ENCODE data around the gene DNM3. TPM values are rescaled to one million over a fixed set of nuclear protein-coding genes. Genes with fewer than 3 reads are reported as not detected.

Gene DNM3
- total RNA-seq, 6 donors from 2014 or later, result 7.1 to 30.4 (median 10.3) TPM

DNA sequence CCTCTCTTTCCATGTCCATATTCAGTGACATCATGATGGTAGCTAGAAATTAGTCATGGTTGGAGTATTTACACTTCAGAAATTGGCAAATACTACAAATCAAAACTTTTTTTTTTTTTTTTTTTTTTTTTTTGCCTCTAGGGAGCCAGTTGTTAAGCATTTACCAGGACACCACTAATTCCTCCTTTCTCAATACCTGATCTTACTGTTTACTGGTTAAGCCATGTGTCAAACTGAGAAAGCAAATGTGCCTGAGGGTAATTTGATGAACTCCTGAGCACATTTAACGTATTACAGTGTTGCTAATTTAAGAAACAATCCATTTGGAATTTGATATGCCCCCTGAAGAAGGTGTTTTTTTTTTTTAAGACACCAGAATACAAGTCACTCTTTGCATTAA lies 94.4 kb downstream of the DNM3 start:
- TF ChIP-seq POLR2A (IDR thresholded peaks at IDR 0.05) (no peak), CTCF (IDR thresholded peaks at IDR 0.05) (no peak), EP300 (IDR thresholded peaks at IDR 0.05) (no peak), POLR2AphosphoS5 (IDR thresholded peaks at IDR 0.05) (no peak)
- no peak for ATAC-seq (ENCODE audit: low FRiP score in 2 of 2)

DNA sequence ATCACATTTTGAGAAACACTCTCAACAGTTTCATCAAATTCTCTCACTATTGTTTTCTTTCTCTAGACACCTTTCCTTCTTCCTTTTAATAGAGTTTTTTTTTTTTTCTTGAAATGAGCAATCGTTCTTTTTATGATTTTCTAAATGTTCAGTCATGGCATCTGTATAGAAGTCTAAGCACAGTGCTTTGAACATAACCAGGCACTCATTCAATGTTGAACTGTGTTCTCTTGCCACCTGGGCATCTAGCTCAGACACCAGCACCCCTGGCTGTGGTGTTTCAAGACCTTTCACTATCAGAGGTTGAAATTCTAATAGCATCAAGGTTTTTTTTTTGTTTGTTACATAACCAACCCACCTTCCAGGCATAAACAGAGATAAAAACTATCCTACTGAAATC lies 96.6 kb downstream of the DNM3 start:
- no peak overlapping the region for H3K4me3 ChIP-seq
- H3K27me3 ChIP-seq, result no peaks in the 10 kb centered on the region
- H3K36me3 ChIP-seq, result no peaks in the 10 kb centered on the region
- H3K4me1 ChIP-seq, result peaks cover 0 to 10% (median 0%) of the 10 kb centered on the region in 4 donors
- no peaks in the 10 kb centered on the region for H3K9me3 ChIP-seq
- no peak for ATAC-seq (ENCODE audit: low FRiP score in 2 of 2)
- DNase-seq, result no peak
- TF ChIP-seq CTCF (IDR thresholded peaks at IDR 0.05), result no peak
- TF ChIP-seq POLR2AphosphoS5 (IDR thresholded peaks at IDR 0.05), result no peak
- no peak for TF ChIP-seq POLR2A (IDR thresholded peaks at IDR 0.05)
- TF ChIP-seq EP300 (IDR thresholded peaks at IDR 0.05), result no peak
- WGBS, 2 donors, result 63 to 67% methylated on average over 1 of the region's 1 CpG
- H3K27ac ChIP-seq, result no peak overlapping the region

More for the DNA sequence above, 94.4 kb downstream of the DNM3 start:
- peaks cover 0 to 9% (median 0%) of the 10 kb centered on the region in 4 donors for H3K4me1 ChIP-seq
- H3K27ac ChIP-seq, result no peak overlapping the region
- no peaks in the 10 kb centered on the region for H3K9me3 ChIP-seq
- H3K36me3 ChIP-seq, result no peaks in the 10 kb centered on the region
- WGBS, 2 donors, result 85 to 92% methylated on average over 1 of the region's 1 CpG
- H3K4me3 ChIP-seq, result no peak overlapping the region
- no peaks in the 10 kb centered on the region for H3K27me3 ChIP-seq
- DNase-seq, result no peak

- Histone ChIP-seq H3K36me3 (no peaks in the 10 kb centered on the region), H3K4me3 (no peak overlapping the region), H3K27ac (no peak overlapping the region), H3K4me1 (peaks cover 0 to 10% (median 0%) of the 10 kb centered on the region in 4 donors), H3K9me3 (no peaks in the 10 kb centered on the region), H3K27me3 (no peaks in the 10 kb centered on the region)
- DNase-seq, result no peak
- TF ChIP-seq POLR2A (IDR thresholded peaks at IDR 0.05) (no peak), EP300 (IDR thresholded peaks at IDR 0.05) (no peak), POLR2AphosphoS5 (IDR thresholded peaks at IDR 0.05) (no peak), CTCF (IDR thresholded peaks at IDR 0.05) (no peak)
- ATAC-seq (ENCODE audit: low FRiP score in 2 of 2), result no peak
- 83% methylated on average over 4 of the region's 4 CpGs for WGBS, 2 donors
These were observed 98.4 kb downstream of the DNM3 start for GRCh38 chr1:171939740-171940139.

DNA sequence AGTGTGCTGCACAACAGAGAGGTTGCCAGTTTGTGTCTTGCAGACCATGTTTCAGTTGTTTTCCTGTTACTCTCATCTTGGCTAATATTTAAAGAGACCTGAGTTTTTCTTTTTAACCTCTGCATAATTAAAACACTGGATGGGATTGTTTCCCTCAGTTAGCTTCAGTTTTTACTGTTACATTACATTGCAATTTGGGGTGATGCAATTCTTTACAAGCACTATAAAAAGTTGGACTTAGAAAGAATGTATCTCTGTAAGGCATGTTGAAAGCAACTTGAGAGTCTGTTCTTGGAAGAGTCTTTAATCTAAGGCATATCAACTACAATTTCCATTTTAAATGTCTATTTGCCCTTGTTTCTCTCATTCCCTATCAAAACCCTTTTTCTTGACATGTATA lies 99.1 kb downstream of the DNM3 start:
- TF ChIP-seq CTCF (IDR thresholded peaks at IDR 0.05), result no peak
- peaks cover 0 to 10% (median 0%) of the 10 kb centered on the region in 4 donors for H3K4me1 ChIP-seq
- DNase-seq (no peak), ATAC-seq (ENCODE audit: low FRiP score in 2 of 2) (no peak)
- H3K4me3 ChIP-seq, result no peak overlapping the region
- no peaks in the 10 kb centered on the region for H3K27me3 ChIP-seq
- H3K9me3 ChIP-seq, result no peaks in the 10 kb centered on the region
- H3K36me3 ChIP-seq, result no peaks in the 10 kb centered on the region
- no peak overlapping the region for H3K27ac ChIP-seq

DNA sequence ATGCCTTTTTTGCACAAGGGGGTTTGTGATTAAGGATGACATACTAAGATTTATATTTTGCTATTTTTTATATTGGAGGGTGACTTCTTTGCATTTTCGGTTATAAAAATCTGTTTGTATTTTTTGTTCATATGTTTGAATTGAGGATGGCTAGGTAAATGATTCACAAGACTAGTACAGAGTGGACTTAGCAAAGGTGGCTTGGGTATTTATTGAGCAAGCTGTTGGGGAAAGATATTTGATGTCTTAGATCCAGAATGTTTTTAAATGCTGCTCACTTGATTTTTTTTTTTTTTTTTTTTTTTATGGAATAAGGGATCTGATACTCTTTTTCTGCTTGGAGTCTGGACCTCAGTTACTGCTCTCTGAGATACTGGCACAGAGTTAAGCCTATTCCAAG lies 100.6 kb downstream of the DNM3 start:
- ATAC-seq (ENCODE audit: low FRiP score in 2 of 2), result no peak
- TF ChIP-seq EP300 (IDR thresholded peaks at IDR 0.05) (no peak), POLR2AphosphoS5 (IDR thresholded peaks at IDR 0.05) (no peak), CTCF (IDR thresholded peaks at IDR 0.05) (no peak), POLR2A (IDR thresholded peaks at IDR 0.05) (no peak)
- Histone ChIP-seq H3K27ac (no peak overlapping the region), H3K36me3 (no peaks in the 10 kb centered on the region), H3K4me3 (no peak overlapping the region), H3K27me3 (no peaks in the 10 kb centered on the region), H3K4me1 (peaks cover 0 to 10% (median 0%) of the 10 kb centered on the region in 4 donors), H3K9me3 (no peaks in the 10 kb centered on the region)
- no peak for DNase-seq
- 82 to 91% methylated on average over 1 of the region's 1 CpG for WGBS, 2 donors
